G401 (cell line): Measurements from ENCODE around the gene PIR. TPM values are rescaled to one million over a fixed set of nuclear protein-coding genes. Genes with fewer than 3 reads are reported as not detected.

ENCODE experiments used
- DNase-seq: peaks from one replicate; pipeline ENCODE4 v3.0.0-alpha.2; 2015; ENCODE audit warnings: low spot score
- in situ Hi-C: cut with HindIII; loops from 2 replicates; pipeline ENCODE4 v1.10.0; 2016; ENCODE audit warnings: low sequenced_read_pairs, mixed read lengths
- total RNA-seq: library from RNA; depleted of rRNA; stranded (reverse); fragments of >200 nt; shearing (Covaris generic); gene quantifications from 2 replicates; pipeline ENCODE4 v1.2.3, GENCODE V29; 2014; rRNA removed

Gene PIR
- total RNA-seq, 1 experiment from 2014 or later, result 49.8 TPM

DNA sequence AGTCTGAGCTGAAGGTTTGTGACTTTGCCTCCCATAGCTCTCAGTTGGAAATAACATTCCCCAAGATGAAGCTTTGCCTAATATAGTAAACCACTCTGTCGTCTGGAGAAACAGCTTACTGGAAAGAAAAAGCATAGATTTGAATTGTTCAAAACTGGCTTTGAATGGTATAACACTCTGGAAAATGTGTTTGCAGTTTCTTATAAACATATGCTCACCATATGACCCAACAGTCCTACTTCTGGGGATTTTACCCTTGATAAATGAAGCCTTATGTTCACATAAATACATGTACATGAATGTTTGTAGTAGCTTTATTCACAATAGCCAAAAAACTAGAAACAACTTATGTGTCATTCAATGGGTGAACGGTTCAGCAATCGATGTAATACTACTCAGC, 119.2 kb downstream of the PIR start:
- in situ Hi-C loops, result no loop called here
- DNase-seq, result no peak

DNA sequence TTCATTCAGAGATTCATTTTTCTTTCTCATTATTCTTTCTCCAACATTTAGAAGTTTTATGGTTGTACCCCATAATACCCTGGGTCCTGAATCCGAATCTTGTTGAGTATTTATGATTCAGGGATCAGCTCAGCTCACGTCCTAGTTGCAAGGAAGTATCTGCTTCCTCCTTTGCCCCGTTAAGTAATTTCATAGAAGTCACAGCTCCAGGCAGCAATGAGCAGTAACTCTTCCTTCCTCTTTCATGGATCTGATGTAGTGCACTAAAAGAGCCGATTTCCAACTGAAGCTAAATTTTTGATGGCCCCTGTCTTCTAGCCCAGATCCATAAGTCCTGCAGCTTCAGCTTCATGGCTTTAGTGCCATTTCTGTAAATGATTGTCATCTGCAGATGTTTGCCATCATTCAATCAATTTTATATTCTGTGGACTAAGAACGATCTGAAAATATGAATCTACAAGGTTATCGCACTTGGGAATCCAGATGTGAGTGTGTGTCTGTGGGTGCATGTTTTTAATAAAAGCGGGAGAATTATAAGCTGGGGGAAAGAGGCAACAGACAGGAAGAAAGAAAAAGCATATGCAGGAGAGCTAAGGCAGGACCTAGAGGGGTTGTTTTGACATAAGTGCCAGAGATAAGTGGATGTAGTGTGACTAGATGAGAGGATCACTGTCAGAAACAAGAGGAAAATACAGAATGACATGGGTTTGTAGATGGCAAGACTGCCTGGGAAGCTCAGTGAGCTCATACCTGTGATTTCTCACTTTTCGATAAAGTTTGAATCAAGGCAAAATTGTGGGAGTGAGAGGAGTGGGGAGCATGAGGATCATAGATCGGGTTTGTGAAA, 126.4 kb downstream of the PIR start:
- no peak for DNase-seq
- in situ Hi-C loops, result no loop called here

DNA sequence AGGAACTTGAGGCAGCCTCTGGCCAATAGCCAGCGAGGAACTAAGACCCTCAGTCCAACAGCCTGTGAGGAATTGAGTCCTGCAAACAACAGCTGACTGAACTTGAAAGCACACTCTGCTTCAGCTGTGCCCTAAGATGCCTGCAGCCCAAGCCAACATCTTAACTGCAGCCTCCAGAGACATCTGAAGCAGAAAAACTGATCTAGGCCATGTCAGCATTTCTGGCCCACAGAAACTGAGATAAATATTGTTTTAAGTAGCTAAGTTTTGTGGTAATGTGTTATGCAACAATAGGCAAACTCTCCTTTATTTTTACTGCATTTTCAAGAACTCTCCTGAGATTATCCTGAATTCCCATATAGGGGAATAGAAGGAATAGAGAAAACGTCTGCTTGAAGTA, 133.4 kb downstream of the PIR start:
- no peak for DNase-seq
- in situ Hi-C loops, result no loop called here

DNA sequence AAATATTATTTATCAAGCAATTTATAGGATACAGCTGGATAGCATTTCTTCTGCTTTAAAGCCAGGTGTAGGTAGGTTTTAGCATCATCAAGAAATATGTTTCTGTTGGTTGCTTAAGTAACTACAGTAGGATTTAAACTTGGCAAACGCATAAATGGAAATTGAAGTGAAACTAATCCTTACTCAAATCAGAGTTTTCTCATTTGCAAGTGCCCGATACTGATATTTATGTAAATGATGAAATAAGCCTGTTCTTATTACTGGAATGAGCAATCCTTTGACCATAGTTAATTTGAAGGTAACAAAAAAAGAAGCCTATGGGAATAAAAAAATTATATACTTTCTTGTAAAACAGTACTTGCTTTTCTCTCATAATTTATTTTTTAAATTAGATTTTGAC, 134.6 kb downstream of the PIR start:
- DNase-seq, result no peak
- in situ Hi-C loops, result no loop called here

DNA sequence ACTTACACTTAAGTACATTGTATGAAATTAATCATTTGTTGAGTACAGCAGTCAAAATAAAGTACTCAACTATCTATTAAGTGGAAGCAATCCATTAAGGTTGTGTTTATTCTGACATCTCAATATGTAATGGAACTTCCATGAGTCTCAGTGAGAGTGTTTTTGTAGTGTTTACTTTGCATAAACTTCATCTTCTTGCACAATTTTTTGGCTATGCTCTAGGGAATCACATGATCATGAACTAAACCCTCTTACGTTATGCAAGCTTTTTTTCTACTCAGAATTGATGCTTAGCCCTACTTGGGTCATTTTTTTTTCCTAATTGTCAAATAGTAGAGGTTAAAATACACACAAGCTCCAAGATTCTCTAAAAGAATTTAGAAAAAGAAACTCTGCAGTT, 136.7 kb downstream of the PIR start:
- in situ Hi-C loops, result no loop called here
- DNase-seq, result no peak

DNA sequence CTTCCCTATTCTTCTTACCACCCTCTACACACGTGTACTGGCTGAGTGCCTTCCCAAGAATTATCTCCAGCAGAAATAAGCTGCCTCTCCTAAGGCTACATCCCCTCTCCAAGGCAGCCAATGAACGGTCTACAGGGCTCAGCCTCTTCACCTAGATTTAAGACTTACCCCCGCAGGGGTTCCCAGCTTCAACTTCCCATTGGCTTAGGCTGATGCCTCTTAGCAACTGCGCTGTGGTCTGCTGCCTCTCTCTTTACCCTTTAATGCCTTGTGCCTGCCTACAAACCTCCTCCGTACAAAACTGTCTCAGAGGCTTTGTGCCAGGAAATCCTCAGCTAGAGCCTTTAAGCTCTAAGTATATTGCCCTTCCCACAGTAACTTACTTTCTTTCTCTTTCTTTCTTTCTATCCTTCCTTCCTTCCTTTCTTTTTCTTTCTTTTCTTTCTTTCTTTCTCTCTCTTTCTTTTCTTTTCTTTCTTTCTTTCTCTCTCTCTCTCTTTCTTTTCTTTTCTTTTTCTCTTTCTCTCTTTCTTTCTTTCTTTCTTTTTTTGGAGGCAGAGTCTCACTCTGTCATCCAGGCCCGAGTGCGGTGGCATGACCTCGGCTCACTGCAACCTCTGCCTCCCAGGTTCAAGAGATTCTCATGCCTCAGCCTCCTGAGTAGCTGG, 142.7 kb downstream of the PIR start:
- in situ Hi-C loops, result no loop called here
- DNase-seq, result no peak

DNA sequence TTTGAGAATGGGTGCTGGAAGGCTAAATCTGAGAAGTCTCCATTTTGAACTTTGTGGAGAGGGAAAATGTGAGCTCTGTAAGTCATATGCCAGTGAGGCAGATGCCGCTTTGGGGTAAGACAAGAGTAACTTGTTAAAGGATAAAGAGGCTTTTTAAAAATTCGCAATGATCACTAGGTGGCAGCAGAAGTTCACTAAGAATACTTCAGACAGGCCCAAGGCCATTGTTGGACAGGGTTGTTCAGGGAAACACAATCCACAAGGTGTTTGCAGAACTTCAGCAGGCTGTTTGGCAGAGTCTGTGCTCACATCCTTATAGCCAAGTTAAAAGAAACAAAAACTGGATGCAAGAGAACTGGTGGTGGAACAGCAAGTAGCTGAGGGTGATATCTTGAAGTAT, 144.1 kb downstream of the PIR start:
- in situ Hi-C loops, result no loop called here
- DNase-seq, result peak; percentile 59

DNA sequence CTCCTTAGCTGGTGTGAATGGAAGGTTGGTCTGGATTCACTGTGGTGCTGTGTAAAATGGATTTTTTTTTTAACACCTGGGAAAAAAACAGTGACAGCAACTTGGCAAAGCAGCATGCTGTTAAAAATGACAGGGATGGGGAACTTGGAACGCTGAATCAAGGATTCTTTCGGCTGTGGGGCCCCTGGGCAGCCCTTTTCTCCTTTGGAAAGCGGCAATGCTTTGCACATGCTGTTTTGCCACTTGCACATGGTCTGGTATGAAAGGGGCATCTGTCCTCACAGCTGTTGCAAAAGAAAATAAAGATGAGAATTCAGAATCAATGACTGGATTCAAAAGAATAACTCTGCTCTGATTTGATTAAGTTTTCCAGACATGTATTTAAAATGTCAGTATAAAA, 147.2 kb downstream of the PIR start:
- in situ Hi-C loops, result no loop called here
- DNase-seq, result no peak

DNA sequence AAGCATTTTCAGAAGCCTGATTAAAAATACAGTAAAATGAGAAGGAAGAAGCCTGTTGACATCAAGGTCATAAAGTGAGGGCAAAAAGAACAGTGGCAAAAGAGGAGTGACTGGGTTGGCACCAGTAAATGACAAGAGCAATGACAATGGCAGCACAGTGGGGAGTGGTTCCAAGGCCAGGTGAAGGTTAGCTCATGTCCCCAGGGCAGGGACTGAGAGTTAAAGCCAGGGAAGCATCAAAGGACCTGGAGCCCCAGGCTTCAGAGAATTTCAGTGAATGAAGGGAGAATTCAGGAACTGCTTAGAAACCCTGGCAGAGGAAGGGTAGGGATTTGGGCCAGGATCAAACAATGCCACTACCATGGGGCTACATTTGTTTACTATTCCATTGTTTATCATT, 149.0 kb downstream of the PIR start:
- in situ Hi-C loops, result no loop called here
- no peak for DNase-seq

DNA sequence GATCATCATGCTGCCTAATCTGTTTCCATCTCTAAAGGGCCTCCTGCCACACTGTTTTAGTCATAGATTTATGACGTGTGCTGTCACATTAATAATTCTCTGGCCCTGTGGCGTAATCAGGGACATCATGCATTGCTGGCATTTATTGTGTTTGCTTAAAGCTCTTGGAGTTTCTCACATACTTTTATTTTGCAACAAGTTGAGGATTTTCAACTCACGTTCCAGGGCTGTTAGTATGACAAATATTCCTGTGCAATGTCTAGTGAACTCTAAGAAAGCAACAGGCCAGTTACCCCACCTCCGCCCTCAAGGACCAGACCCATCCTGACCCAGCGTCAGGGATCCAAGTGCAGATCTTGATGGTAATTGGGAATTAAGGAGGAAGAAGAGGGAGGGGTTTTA, 150.1 kb downstream of the PIR start:
- no peak for DNase-seq
- in situ Hi-C loops, result no loop called here

DNA sequence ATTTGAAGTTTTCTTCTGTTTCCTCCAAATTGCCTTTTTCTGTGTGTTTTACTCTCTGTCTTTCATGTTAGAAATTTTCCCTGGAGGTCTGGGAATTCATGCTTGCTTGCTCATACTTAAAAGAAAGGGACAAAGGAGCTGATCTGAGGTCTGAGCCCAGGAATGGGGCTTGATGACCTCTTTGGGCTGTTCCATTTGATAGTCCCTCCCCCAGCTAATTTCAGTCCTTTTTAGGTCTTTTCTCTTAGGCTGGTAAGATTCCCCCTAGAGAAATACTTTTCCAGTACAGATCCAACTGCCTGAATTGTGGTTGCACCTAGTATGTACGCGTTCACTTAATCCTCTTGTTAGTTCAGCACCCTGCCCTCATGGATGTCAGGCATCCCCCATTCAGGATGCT, 152.3 kb downstream of the PIR start:
- no peak for DNase-seq
- in situ Hi-C loops, result no loop called here

DNA sequence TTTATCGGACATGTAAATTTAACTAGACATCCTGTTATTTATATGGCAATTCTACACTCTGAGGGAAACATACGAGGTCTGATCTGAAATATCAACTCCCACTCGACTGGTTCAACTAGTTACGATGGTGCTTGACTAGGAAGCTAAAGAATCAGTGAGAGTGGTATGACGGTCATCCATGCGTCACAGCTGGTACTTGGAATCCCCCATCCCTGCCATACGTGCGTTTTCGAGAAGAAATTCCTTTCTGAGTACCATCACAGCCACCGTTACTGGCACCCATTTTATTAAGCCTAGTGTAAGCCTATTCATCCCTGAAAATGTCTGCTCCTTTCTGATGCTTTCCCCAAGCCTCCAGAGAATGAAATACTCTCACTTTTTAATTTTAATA, 157.1 kb downstream of the PIR start:
- no peak for DNase-seq
- in situ Hi-C loops, result no loop called here

DNA sequence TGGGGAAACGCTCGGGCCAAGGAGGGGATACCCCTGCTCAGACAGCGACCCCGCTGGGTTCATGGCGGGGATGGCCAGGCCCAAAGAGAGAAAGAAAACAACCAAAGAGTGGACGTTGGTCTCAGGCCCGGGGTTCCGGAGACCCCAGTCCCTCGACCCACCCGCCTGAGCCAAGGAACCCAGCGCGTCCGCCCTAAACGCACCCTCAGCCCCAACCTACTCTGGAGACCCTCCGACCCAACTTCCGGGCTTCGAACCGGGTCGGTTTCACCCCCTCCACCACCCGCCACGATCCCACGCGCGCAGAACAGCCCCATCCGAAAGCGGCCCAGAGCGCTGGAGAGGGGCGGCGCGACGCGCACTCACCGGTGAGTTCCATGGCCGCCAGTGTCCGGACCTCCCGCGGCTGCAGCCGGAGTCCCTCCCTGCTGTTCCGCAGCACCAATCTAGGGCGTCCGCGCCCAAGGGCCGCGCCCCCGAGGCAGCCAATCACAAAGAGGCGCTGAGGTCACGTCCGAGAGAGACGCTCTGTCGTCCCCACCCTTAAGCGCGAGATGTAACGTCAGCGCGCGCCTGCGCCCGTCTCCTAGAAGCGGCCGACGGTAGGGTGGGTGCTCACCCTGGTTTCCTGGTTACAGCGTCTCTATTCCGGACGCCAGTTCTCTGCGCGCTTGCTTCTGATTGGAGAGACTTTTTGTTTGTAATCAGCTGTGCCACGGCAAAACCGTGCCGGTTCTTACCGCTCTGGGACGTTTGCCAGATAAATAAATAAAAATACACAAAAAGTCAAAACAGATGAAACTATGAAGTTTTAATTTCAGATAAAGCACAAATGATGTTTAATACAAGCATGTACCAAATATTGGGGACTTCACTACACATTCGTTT, 157.8 kb downstream of the PIR start, which contains the start of gene PIGA:
Gene PIGA, minus strand, starts transcription at position 389 of the 888 bp plus-strand sequence. CDS start 3,593 bp downstream, outside the sequence.
- DNase-seq, result peak; percentile 96
- in situ Hi-C loops, result no loop called here

Other genes starting within 250 kb of the PIR start
- 1.9 TPM in 1 of 2 replicates, not detected in the other for gene ASB9, start 223.2 kb downstream of the PIR start, total RNA-seq
- not detected in 2 replicates for gene ASB11, start 177.7 kb downstream of the PIR start, total RNA-seq
- gene PIGA, start 157.8 kb downstream of the PIR start, total RNA-seq, result 12.2 and 24.3 TPM in 2 replicates
- not detected in 2 replicates for gene VEGFD, start 108.9 kb downstream of the PIR start, total RNA-seq
- gene BMX, start 7.5 kb upstream of the PIR start, total RNA-seq, result not detected in 2 replicates
- not detected in 2 replicates for gene ACE2, start 107.6 kb upstream of the PIR start, total RNA-seq
- 0.06 TPM in 1 of 2 replicates, not detected in the other for gene CLTRN, start 171.5 kb upstream of the PIR start, total RNA-seq
- gene CA5B, start 244.9 kb upstream of the PIR start, total RNA-seq, result 0.80 and 4.3 TPM in 2 replicates